ENCODE results near the gene EMC8.

- TF ChIP-seq MAX (IDR thresholded peaks at IDR 0.05; ENCODE audit: low read depth, low read length) (no peak), CTCF (IDR thresholded peaks at IDR 0.05 in 2 of 3, conservative IDR thresholded peaks at IDR 0.05 in 1 of 3; ENCODE audit: control insufficient read depth in 2 of 3, extremely low read depth in 1 of 3, insufficient read depth in 1 of 3, low read depth in 3 of 3, low read length in 3 of 3) (no peak), PBX3 (IDR thresholded peaks at IDR 0.05; ENCODE audit: insufficient replicate concordance, low read depth, low read length) (no peak), RCOR1 (conservative IDR thresholded peaks at IDR 0.05; ENCODE audit: low read depth, low read length) (no peak), FOXM1 (IDR thresholded peaks at IDR 0.05; ENCODE audit: low read depth, low read length) (no peak), YY1 (IDR thresholded peaks at IDR 0.05; ENCODE audit: low read depth, low read length) (no peak)
Measured at GRCh38 chr16:85751698-85752501, 47.4 kb downstream of the EMC8 start.

Data from GM12878 (cell line).